ENCODE measurements around the gene GTPBP4. TPM values are rescaled to one million over a fixed set of nuclear protein-coding genes. Genes with fewer than 3 reads are reported as not detected.

The GTPBP4 gene
- total and polyA plus RNA-seq, 9 donors, result 17.9 to 44.7 (median 30.5) TPM

DNA sequence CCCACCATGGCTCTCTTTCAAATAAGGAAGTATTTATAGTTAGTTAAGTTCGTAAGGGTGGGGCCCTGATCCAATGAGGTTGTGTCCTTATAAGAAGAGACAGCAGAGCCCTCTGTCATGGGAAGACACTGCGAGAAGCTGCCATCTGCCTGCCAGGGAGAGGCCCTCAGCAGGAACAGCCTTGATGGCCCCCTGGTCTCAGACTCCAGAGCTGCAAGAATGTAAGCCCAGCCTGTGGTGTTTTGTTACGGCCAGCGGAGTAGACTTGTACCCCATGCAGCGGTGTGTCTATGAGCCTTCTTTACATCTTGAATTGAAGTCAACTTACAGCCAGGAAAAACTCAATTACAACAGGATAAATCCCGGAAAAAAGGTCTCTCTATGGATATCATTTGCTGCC lies 42.5 kb upstream of the GTPBP4 start:
- intact Hi-C loops (cut with DNase I), result no loop called here
- Histone ChIP-seq H3K4me1 (ENCODE audit: insufficient read depth) (no peaks in the 10 kb centered on the region), H3K36me3 (no peaks in the 10 kb centered on the region), H3K27ac (no peak overlapping the region), H3K9me3 (no peaks in the 10 kb centered on the region), H3K27me3 (no peaks in the 10 kb centered on the region), H3K4me3 (no peak overlapping the region)
- no peak for DNase-seq
- 88 to 93% (median 91%) methylated on average over 6 of the region's 6 CpGs for WGBS, 3 donors
- TF ChIP-seq, protein P1, sequence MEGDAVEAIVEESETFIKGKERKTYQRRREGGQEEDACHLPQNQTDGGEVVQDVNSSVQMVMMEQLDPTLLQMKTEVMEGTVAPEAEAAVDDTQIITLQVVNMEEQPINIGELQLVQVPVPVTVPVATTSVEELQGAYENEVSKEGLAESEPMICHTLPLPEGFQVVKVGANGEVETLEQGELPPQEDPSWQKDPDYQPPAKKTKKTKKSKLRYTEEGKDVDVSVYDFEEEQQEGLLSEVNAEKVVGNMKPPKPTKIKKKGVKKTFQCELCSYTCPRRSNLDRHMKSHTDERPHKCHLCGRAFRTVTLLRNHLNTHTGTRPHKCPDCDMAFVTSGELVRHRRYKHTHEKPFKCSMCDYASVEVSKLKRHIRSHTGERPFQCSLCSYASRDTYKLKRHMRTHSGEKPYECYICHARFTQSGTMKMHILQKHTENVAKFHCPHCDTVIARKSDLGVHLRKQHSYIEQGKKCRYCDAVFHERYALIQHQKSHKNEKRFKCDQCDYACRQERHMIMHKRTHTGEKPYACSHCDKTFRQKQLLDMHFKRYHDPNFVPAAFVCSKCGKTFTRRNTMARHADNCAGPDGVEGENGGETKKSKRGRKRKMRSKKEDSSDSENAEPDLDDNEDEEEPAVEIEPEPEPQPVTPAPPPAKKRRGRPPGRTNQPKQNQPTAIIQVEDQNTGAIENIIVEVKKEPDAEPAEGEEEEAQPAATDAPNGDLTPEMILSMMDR (IDR thresholded peaks at IDR 0.05), result no peak
- TF ChIP-seq EP300 (IDR thresholded peaks at IDR 0.05), result no peak
- TF ChIP-seq POLR2A (IDR thresholded peaks at IDR 0.05), result no peak

DNA sequence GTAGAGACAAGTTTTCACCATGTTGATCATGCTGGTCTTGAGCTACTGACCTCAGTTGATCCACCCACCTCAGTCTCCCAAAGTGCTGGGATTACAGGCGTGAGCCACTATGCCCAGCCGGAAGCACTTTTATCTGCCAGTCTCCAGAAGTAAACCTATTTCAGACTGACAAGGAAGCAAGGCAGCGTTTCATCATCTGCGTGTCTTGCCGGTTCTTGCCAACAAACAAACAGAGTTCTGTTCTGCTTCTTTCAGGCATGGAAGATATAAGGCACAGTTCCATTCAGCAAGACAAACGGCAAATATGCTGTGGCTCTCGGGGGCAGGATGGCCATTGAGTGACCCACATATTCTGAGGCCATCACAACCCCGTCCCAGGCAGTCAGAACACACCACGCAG lies 41.2 kb upstream of the GTPBP4 start:
- Histone ChIP-seq H3K4me3 (no peak overlapping the region), H3K4me1 (ENCODE audit: insufficient read depth) (no peaks in the 10 kb centered on the region), H3K9me3 (no peaks in the 10 kb centered on the region), H3K27me3 (no peaks in the 10 kb centered on the region), H3K36me3 (no peaks in the 10 kb centered on the region), H3K27ac (no peak overlapping the region)
- no peak for TF ChIP-seq POLR2A (IDR thresholded peaks at IDR 0.05)
- TF ChIP-seq, protein P1 (IDR thresholded peaks at IDR 0.05), result no peak
- no peak for TF ChIP-seq EP300 (IDR thresholded peaks at IDR 0.05)
- intact Hi-C loops (cut with DNase I), result no loop called here
- DNase-seq, result no peak
- 87 to 89% (median 88%) methylated on average over 9 of the region's 9 CpGs for WGBS, 3 donors

DNA sequence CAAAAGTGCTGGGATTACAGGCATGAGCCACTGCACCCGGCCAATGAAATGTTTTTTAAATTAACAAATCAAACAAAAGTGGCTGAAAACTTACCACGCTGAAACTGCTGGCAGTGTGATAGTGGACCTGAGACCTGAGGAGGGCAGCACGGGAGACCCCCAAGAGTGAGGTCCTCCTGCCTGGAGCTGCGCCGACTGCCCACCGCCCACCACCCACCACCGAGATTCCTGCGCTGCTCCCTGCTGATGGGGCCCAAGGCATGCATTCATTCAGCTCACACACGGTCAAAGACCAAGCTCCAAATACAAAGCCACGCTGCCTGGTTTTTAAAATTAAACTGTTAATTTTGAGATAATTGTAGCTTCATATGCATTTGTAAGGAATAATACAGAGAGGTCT lies 40.4 kb upstream of the GTPBP4 start:
- DNase-seq, result no peak
- no peaks in the 10 kb centered on the region for H3K4me1 ChIP-seq (ENCODE audit: insufficient read depth)
- no peaks in the 10 kb centered on the region for H3K9me3 ChIP-seq
- no peak overlapping the region for H3K27ac ChIP-seq
- no peak overlapping the region for H3K4me3 ChIP-seq
- 91 to 92% (median 92%) methylated on average over 10 of the region's 10 CpGs for WGBS, 3 donors
- no peaks in the 10 kb centered on the region for H3K36me3 ChIP-seq
- TF ChIP-seq EP300 (IDR thresholded peaks at IDR 0.05), result no peak
- TF ChIP-seq, protein P1 (IDR thresholded peaks at IDR 0.05), result no peak
- TF ChIP-seq POLR2A (IDR thresholded peaks at IDR 0.05), result no peak
- intact Hi-C loops (cut with DNase I), result no loop called here
- no peaks in the 10 kb centered on the region for H3K27me3 ChIP-seq

DNA sequence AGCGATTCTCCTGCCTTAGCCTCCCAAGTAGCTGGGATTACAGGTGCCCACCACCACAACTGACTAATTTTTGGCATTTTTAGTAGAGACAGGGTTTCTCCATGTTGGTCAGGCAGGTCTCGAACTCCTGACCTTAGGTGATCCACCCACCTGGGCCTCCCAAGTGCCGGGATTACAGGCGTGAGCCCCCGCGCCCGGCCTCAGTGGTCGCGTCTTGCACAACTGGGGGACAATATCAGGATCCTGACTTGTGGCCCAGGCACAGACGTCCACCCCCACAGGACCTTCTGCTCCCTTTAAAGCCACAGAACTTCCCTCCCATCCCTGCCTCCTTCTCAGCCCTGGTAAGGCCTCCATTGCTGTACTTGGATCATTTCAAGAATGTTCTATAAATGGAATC lies 39.9 kb upstream of the GTPBP4 start:
- intact Hi-C loops (cut with DNase I), result no loop called here

More for the DNA sequence above, 39.9 kb upstream of the GTPBP4 start:
- Histone ChIP-seq H3K4me1 (ENCODE audit: insufficient read depth) (no peaks in the 10 kb centered on the region), H3K27ac (no peak overlapping the region), H3K36me3 (no peaks in the 10 kb centered on the region), H3K27me3 (no peaks in the 10 kb centered on the region), H3K4me3 (no peak overlapping the region), H3K9me3 (no peaks in the 10 kb centered on the region)
- DNase-seq, result no peak
- WGBS, 3 donors, result 91 to 93% (median 92%) methylated on average over 10 of the region's 10 CpGs
- TF ChIP-seq POLR2A (IDR thresholded peaks at IDR 0.05) (no peak), EP300 (IDR thresholded peaks at IDR 0.05) (no peak)
- TF ChIP-seq, protein P1 (IDR thresholded peaks at IDR 0.05), result no peak
